ENCODE results near the gene LMO1.

The LMO1 gene

GRCh38 chr11:8183111-8183510 lies 80.6 kb downstream of the LMO1 start:
- Histone ChIP-seq H3F3A (ENCODE audit: insufficient read depth) (no peaks in the 10 kb centered on the region), H3K36me3 (ENCODE audit: low read length) (no peaks in the 10 kb centered on the region), H4K20me1 (ENCODE audit: low read depth, low read length) (no peaks in the 10 kb centered on the region), H3K4me3 (ENCODE audit: insufficient read depth, low read length, poor library complexity, severe bottlenecking) (no peak overlapping the region), H2AFZ (ENCODE audit: low read depth, low read length, severe bottlenecking) (no peak overlapping the region), H3K9ac (ENCODE audit: low read length) (no peak overlapping the region), H3K9me3 (ENCODE audit: insufficient read depth, low read length) (no peaks in the 10 kb centered on the region), H3K4me2 (ENCODE audit: low read depth, low read length, poor library complexity, severe bottlenecking) (no peak overlapping the region), H3K27me3 (ENCODE audit: low read length) (no peaks in the 10 kb centered on the region), H3K27ac (ENCODE audit: low read depth, low read length) (no peak overlapping the region), H3K9me2 (replicated peaks; ENCODE audit: insufficient read depth, low read length) (no peaks in the 10 kb centered on the region), H3K79me2 (ENCODE audit: insufficient read depth, low read length) (no peaks in the 10 kb centered on the region)
- TF ChIP-seq, protein P1, sequence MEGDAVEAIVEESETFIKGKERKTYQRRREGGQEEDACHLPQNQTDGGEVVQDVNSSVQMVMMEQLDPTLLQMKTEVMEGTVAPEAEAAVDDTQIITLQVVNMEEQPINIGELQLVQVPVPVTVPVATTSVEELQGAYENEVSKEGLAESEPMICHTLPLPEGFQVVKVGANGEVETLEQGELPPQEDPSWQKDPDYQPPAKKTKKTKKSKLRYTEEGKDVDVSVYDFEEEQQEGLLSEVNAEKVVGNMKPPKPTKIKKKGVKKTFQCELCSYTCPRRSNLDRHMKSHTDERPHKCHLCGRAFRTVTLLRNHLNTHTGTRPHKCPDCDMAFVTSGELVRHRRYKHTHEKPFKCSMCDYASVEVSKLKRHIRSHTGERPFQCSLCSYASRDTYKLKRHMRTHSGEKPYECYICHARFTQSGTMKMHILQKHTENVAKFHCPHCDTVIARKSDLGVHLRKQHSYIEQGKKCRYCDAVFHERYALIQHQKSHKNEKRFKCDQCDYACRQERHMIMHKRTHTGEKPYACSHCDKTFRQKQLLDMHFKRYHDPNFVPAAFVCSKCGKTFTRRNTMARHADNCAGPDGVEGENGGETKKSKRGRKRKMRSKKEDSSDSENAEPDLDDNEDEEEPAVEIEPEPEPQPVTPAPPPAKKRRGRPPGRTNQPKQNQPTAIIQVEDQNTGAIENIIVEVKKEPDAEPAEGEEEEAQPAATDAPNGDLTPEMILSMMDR (IDR thresholded peaks at IDR 0.05; ENCODE audit: insufficient read depth, low read length, poor library complexity, severe bottlenecking): no peak
- TF ChIP-seq EZH2phosphoT487 (conservative IDR thresholded peaks at IDR 0.05; ENCODE audit: low read length): no peak

- no peaks in the 10 kb centered on the region for H3K9me3 ChIP-seq (ENCODE audit: insufficient read depth, low read length)
- no peaks in the 10 kb centered on the region for H3F3A ChIP-seq (ENCODE audit: insufficient read depth)
- H2AFZ ChIP-seq (ENCODE audit: low read depth, low read length, severe bottlenecking): no peak overlapping the region
- no peaks in the 10 kb centered on the region for H3K27me3 ChIP-seq (ENCODE audit: low read length)
- TF ChIP-seq EZH2phosphoT487 (conservative IDR thresholded peaks at IDR 0.05; ENCODE audit: low read length): no peak
- TF ChIP-seq, protein P1 (IDR thresholded peaks at IDR 0.05; ENCODE audit: insufficient read depth, low read length, poor library complexity, severe bottlenecking): no peak
- H4K20me1 ChIP-seq (ENCODE audit: low read depth, low read length): no peaks in the 10 kb centered on the region
- no peaks in the 10 kb centered on the region for H3K36me3 ChIP-seq (ENCODE audit: low read length)
- H3K9me2 ChIP-seq (replicated peaks; ENCODE audit: insufficient read depth, low read length): no peaks in the 10 kb centered on the region
- no peaks in the 10 kb centered on the region for H3K79me2 ChIP-seq (ENCODE audit: insufficient read depth, low read length)
- H3K27ac ChIP-seq (ENCODE audit: low read depth, low read length): no peak overlapping the region
- H3K4me3 ChIP-seq (ENCODE audit: insufficient read depth, low read length, poor library complexity, severe bottlenecking): no peak overlapping the region
- H3K4me2 ChIP-seq (ENCODE audit: low read depth, low read length, poor library complexity, severe bottlenecking): no peak overlapping the region
- H3K9ac ChIP-seq (ENCODE audit: low read length): no peak overlapping the region
These were observed 83.2 kb downstream of the LMO1 start for GRCh38 chr11:8180469-8180868.

DNA sequence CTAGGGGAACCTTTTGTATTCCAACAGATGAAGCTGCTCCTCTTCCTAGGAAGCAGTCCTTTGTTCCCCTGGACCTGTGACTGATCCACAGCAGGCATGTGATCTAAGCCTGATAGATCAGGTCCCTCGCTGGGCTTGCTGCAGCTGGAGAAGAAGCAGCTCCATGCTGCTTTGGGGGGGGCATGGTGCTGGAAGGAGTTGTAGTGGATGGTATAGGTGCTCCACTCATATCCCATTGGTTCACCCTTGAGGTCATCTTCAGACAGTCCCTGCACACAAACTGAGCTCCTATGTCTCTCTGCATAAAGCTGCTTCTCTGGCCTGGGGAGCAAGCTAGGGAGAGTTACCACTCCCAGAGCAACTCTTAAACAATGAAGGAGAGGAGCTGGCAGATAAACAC lies 85.4 kb downstream of the LMO1 start:
- Histone ChIP-seq H4K20me1 (ENCODE audit: low read depth, low read length) (no peaks in the 10 kb centered on the region), H3K27ac (ENCODE audit: low read depth, low read length) (no peak overlapping the region), H3K79me2 (ENCODE audit: insufficient read depth, low read length) (no peaks in the 10 kb centered on the region), H3K4me3 (ENCODE audit: insufficient read depth, low read length, poor library complexity, severe bottlenecking) (no peak overlapping the region), H3K9ac (ENCODE audit: low read length) (no peak overlapping the region), H3K9me3 (ENCODE audit: insufficient read depth, low read length) (no peaks in the 10 kb centered on the region), H3K36me3 (ENCODE audit: low read length) (no peaks in the 10 kb centered on the region), H2AFZ (ENCODE audit: low read depth, low read length, severe bottlenecking) (no peak overlapping the region), H3F3A (ENCODE audit: insufficient read depth) (no peaks in the 10 kb centered on the region), H3K4me2 (ENCODE audit: low read depth, low read length, poor library complexity, severe bottlenecking) (no peak overlapping the region), H3K9me2 (replicated peaks; ENCODE audit: insufficient read depth, low read length) (no peaks in the 10 kb centered on the region), H3K27me3 (ENCODE audit: low read length) (no peaks in the 10 kb centered on the region)
- TF ChIP-seq, protein P1 (IDR thresholded peaks at IDR 0.05; ENCODE audit: insufficient read depth, low read length, poor library complexity, severe bottlenecking): no peak
- no peak for TF ChIP-seq EZH2phosphoT487 (conservative IDR thresholded peaks at IDR 0.05; ENCODE audit: low read length)
